Sigmoid colon (tissue), 7 donors: ENCODE measurements around the gene SBNO2. TPM values are rescaled to one million over a fixed set of nuclear protein-coding genes. Genes with fewer than 3 reads are reported as not detected.

ENCODE experiments used
- DNase-seq: peaks from one replicate; pipeline ENCODE4 v3.0.0-alpha.2; 2019
- H3K27ac ChIP-seq, 4 donors: fragments of 200-600 bp; sonication (generic); one replicate each; pipeline ENCODE4 v1.5.1; 2016 to 2019; ENCODE audit warnings: mild to moderate bottlenecking in 1 of 4
- H3K27me3 ChIP-seq, 3 donors: fragments of 200-600 bp; sonication (generic); one replicate each; pipeline ENCODE4 v1.5.1; 2019; ENCODE audit warnings: mild to moderate bottlenecking in 1 of 3
- H3K36me3 ChIP-seq, 4 donors: fragments of 200-600 bp; sonication (generic); one replicate each; pipeline ENCODE4 v1.5.1; 2016 to 2019
- H3K4me1 ChIP-seq, 4 donors: fragments of 200-600 bp; sonication (generic); one replicate each; pipeline ENCODE4 v1.5.1; 2017 to 2019
- H3K4me3 ChIP-seq, 4 donors: fragments of 200-600 bp; sonication (generic); one replicate each; pipeline ENCODE4 v1.5.1; 2017 to 2019; ENCODE audit warnings: mild to moderate bottlenecking in 2 of 4, moderate library complexity in 1 of 4
- H3K9me3 ChIP-seq, 4 donors: fragments of 200-600 bp in 3 of 4; sonication (generic) in 3 of 4; one replicate each; pipeline versions ENCODE4 v1.5.1 to v1.6.1; 2013 to 2019
- CTCF ChIP-seq, 4 experiments: fragments of 450-650 bp in 3 of 4; fragments of 200-600 bp in 1 of 4; IDR thresholded peaks; one replicate each; pipeline ENCODE4 v1.5.1; 2016 to 2019; ENCODE audit warnings: antibody characterized with exemption in 4 of 4, mild to moderate bottlenecking in 3 of 4, moderate library complexity in 2 of 4
- EP300 ChIP-seq, 4 donors: sonication (generic); formaldehyde crosslinking; IDR thresholded peaks; one replicate each; pipeline ENCODE4 v1.6.1; 2017; ENCODE audit warnings: antibody characterized with exemption in 4 of 4
- POLR2A ChIP-seq, 2 donors: fragments of 450-650 bp; IDR thresholded peaks; one replicate each; pipeline ENCODE4 v1.6.1; 2016; ENCODE audit warnings: antibody characterized with exemption in 2 of 2, mild to moderate bottlenecking in 2 of 2, moderate library complexity in 2 of 2
- POLR2AphosphoS5 ChIP-seq, 4 donors: sonication (generic); formaldehyde crosslinking; IDR thresholded peaks; one replicate each; pipeline ENCODE4 v1.6.1; 2017; ENCODE audit warnings: antibody characterized with exemption in 4 of 4
- WGBS, 2 donors: extraction: QIAGEN DNeasy Blood & Tissue Kit; methylation state at CpG; one replicate each; pipeline ENCODE4 v1.1.7; 2013; 5-methylcytosine and 5-hydroxymethylcytosine counted together
- intact Hi-C: fragments of 100-400 bp; cut with DNase I; formaldehyde crosslinking; loops from one replicate; pipeline ENCODE4 v1.15.1; 2023
- polyA plus RNA-seq, 3 donors: library from polyadenylated mRNA; stranded (reverse); fragments of 200-250 nt; gene quantifications; one replicate each; pipeline ENCODE4 v1.2.3, GENCODE V29; 2013
- total RNA-seq, 4 donors: library from RNA; depleted of rRNA; stranded (reverse); fragments of >200 nt; gene quantifications; one replicate each; pipeline ENCODE4 v1.1.0, GENCODE V29; 2016
- donor health status: healthy with polysubstance abuse.
- donor health status: Bipolar disorder and iron deficiency.
- donor health status: healthy.

Gene SBNO2
- total and polyA plus RNA-seq, 7 donors, result 6.8 to 91.9 (median 14.8) TPM

- Histone ChIP-seq H3K27me3 (no peaks in the 10 kb centered on the region), H3K4me3 (no peak overlapping the region), H3K9me3 (no peaks in the 10 kb centered on the region), H3K4me1 (no peaks in the 10 kb centered on the region), H3K27ac (no peak overlapping the region), H3K36me3 (peaks cover 0 to 43% (median 4%) of the 10 kb centered on the region in 4 donors)
- WGBS, 2 donors, result 96% methylated on average over 33 of the region's 33 CpGs
- intact Hi-C loops, result no loop called here
- TF ChIP-seq CTCF (IDR thresholded peaks at IDR 0.05) (no peak), EP300 (IDR thresholded peaks at IDR 0.05) (no peak), POLR2A (IDR thresholded peaks at IDR 0.05) (no peak), POLR2AphosphoS5 (IDR thresholded peaks at IDR 0.05) (no peak)
- DNase-seq, result no peak
Observed at GRCh38 chr19:1143828-1144399, 30.2 kb downstream of the SBNO2 start.

- H3K27me3 ChIP-seq, result no peaks in the 10 kb centered on the region
- no peak for DNase-seq
- intact Hi-C loops, result no loop called here
- 89 to 90% methylated on average over 5 of the region's 5 CpGs for WGBS, 2 donors
- no peak overlapping the region for H3K27ac ChIP-seq
- H3K9me3 ChIP-seq, result no peaks in the 10 kb centered on the region
- H3K4me1 ChIP-seq, result peaks cover 0 to under 1% (median 0%) of the 10 kb centered on the region in 4 donors
- H3K36me3 ChIP-seq, result peaks cover 0 to 33% (median 3%) of the 10 kb centered on the region in 4 donors
- no peak overlapping the region for H3K4me3 ChIP-seq
- TF ChIP-seq CTCF (IDR thresholded peaks at IDR 0.05), result no peak
- no peak for TF ChIP-seq POLR2A (IDR thresholded peaks at IDR 0.05)
- TF ChIP-seq POLR2AphosphoS5 (IDR thresholded peaks at IDR 0.05), result no peak
- TF ChIP-seq EP300 (IDR thresholded peaks at IDR 0.05), result no peak
Observed at GRCh38 chr19:1141944-1142343, 32.1 kb downstream of the SBNO2 start.

- H3K4me1 ChIP-seq, result peaks cover 0 to 15% (median 14%) of the 10 kb centered on the region in 4 donors
- DNase-seq, result no peak
- peaks cover 0 to 23% (median 2%) of the 10 kb centered on the region in 4 donors for H3K36me3 ChIP-seq
- TF ChIP-seq CTCF (IDR thresholded peaks at IDR 0.05) (no peak), POLR2AphosphoS5 (IDR thresholded peaks at IDR 0.05) (no peak), EP300 (IDR thresholded peaks at IDR 0.05) (no peak), POLR2A (IDR thresholded peaks at IDR 0.05) (no peak)
- 95% methylated on average over 39 of the region's 39 CpGs for WGBS, 2 donors
- H3K4me3 ChIP-seq, result no peak overlapping the region
- intact Hi-C loops, result no loop called here
- no peaks in the 10 kb centered on the region for H3K9me3 ChIP-seq
- no peaks in the 10 kb centered on the region for H3K27me3 ChIP-seq
- no peak overlapping the region for H3K27ac ChIP-seq
Observed at GRCh38 chr19:1140272-1141027, 33.6 kb downstream of the SBNO2 start.

GRCh38 chr19:1139126-1139525 is 34.9 kb downstream of the SBNO2 start:
- no peak for DNase-seq
- Histone ChIP-seq H3K27ac (no peak overlapping the region), H3K4me3 (no peak overlapping the region), H3K27me3 (no peaks in the 10 kb centered on the region), H3K9me3 (no peaks in the 10 kb centered on the region), H3K36me3 (peaks cover 0 to 21% (median under 1%) of the 10 kb centered on the region in 4 donors), H3K4me1 (peaks cover 0 to 21% (median 16%) of the 10 kb centered on the region in 4 donors)
- no peak for TF ChIP-seq POLR2AphosphoS5 (IDR thresholded peaks at IDR 0.05)
- no peak for TF ChIP-seq POLR2A (IDR thresholded peaks at IDR 0.05)
- TF ChIP-seq EP300 (IDR thresholded peaks at IDR 0.05), result no peak
- TF ChIP-seq CTCF (IDR thresholded peaks at IDR 0.05), result no peak
- WGBS, 2 donors, result 87 to 94% methylated on average over 15 of the region's 15 CpGs
- intact Hi-C loops, result no loop called here
